LHCN-M2 (cell line): ENCODE measurements around the gene PDE6H. TPM values are rescaled to one million over a fixed set of nuclear protein-coding genes. Genes with fewer than 3 reads are reported as not detected.
A peak's percentile ranks its signal among the peaks of the same experiment; 100 is the strongest.

ENCODE experiments used
- DNase-seq: peaks from one replicate; pipeline ENCODE4 v3.0.0-alpha.2; 2012; ENCODE audit warnings: low read depth
- total RNA-seq: library from RNA; depleted of rRNA; stranded (reverse); fragments of >200 nt; gene quantifications from 2 replicates; pipeline ENCODE4 v1.2.3, GENCODE V29; 2014; rRNA removed

Gene PDE6H
- total RNA-seq, 1 experiment from 2014 or later = not detected

DNA sequence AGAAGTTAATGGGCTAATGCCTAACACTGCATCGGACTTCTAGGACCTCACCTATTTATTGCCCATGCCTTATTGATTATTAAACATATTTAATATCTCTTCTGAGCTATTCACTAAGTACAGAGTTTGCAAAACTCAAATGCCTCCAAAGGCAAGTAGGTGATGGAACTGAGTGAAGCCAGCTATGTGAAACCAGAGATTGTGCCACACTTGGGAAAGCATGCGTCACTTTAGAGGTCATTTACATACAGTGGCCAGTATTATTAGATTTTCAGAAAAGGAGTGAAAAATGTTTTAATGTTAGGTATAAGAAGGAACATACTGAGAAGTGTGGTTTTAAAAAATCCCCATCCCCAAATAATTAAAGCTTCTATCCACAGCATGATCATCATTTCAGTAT is 27.7 kb downstream of the PDE6H start:
- no peak for DNase-seq

DNA sequence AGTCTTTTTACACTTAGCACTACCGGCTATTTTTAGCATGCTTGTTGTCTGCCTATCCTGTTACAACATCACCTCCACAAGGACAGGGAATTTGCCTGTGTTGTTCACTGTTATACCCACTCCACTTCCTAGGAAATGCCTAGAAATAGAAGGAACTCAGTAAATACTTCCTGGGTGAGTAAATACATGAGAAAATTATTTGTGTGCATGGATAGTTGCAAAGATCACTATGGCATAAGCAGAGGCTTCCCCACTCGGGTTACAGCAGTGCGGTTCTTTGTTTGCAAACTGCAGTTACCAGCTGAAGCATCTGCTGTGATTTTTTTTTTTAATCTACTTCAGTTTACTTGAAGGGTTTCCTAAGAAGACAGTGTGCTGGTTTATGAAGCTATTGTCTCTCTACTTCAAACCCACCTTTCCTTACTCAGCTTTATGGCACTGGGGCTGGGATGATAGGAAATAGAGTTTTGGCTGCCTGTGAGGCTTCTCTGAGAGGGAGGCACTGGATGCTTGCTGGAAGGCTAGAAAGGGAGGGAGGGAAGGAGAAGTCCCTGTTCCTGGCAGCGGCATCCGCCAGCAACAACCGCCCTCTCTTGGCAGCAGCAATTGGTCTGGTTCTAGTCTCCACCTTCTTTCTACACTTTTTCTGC is 29.0 kb downstream of the PDE6H start:
- DNase-seq = peak; percentile 51

DNA sequence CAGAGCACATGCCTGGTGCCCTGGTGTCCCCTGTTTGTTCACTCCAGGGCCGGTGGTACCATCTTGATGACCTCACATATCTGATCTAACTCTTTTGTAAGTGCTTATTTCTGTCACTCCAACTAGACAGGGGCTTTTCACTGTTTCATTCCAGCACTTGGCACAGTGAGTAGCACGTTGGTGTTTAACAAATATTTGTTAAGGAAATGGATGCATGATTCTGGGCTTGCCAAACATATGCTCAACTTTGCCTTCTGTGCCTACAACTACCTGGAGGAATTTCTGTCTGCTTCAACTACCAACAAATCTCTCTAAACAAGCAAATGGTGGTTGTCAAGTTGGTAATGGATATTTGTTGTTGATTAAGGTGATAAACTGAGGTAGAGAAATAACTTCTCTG is 31.6 kb downstream of the PDE6H start:
- no peak for DNase-seq

DNA sequence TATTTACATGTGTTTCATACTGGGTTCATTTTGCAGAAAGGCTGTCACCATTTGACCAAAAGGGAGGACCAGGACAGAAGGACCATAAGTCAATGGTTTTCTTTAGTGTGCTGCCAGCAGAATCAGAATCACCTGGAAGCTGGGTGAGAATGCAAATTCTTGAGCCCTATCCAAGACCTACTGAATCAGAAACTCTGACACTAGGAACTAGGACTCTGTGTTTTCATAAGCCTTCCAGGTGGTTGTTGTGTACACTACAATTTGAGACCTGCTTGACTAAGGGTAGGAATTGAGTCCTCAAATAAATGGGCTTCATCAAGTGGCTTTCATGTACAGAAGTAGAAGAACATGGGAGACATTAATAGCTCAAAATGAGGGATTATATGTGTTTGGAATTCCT is 32.2 kb downstream of the PDE6H start:
- DNase-seq = no peak

DNA sequence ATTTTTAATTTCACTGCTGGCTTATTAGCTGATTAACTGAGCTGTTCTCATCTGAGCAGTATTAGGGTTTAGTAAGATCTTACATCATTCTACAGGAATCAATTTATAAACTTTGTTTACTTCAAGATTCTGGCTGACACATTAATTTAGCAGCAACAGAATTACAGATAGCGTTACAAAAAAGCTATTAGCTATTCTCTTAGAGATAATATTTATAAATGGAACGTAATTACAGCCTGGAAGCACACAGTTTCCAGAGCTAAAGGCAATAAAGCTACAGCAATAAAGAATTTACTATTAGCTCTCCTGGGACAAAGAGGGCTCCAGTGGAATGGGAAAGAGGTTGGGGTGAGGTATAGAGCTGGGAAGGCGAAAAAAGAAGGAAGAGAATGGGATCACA is 34.7 kb downstream of the PDE6H start:
- no peak for DNase-seq

DNA sequence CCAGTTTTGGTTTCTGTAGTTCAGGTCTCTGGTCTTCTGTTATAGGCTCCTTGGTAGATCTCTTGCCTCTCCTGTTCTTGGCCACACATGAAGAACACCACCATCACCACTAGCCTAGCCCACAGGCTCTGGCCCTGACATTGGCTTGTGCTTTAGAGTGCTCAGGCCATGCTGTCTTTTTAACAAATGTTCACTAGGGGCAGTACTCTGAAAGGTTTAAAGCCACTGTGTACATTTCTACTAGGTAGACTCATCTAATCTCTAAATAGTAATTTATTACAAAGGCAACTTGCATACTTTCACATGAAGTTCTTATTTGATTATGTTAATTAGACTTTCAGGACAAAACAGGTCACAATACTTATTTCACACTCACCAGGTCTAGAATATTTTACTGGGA is 38.3 kb downstream of the PDE6H start:
- DNase-seq = no peak

DNA sequence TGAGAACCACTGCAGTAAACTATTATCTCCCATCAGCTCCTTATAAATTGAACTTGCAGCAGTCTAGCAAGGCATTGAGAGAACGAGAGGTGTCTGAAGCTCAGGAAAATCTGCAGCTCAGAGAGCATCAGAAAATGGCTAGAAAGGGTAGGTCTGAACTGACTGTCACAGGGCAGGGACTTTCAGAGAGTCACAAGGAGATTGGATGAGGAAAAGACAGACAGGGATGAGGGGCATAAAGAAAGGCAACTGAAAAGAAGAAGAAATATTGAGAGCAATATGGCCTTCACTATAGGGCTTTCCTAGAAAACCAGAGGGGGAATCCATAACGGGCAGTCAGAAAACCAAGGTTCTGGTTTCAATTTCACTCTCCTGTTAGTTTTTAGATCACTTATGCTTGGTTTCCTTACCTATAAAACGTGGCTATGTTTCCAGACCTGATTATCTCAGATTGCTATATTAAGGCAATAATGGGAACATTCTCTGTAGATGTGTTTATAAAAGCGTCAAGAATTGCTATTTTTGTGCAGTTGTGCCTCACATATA is 40.9 kb downstream of the PDE6H start:
- no peak for DNase-seq

DNA sequence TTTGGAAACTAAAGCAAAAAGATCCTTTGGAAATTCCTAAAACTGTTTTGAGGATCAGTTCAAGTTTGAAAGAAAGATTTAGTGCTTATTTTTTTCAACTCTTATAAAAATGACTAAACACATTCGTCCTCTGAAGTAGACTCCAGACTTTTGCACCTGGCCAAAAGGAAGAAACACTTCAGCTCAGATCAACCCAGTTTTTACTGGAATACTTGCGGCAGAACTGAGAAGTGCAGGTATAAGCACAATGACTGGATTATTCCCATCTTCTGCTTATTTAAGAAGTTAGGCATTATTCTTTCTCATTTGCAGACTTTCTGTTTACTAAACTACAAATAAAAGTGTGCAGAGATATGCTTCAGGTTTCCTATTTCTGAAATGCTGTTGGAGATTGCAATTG is 41.9 kb downstream of the PDE6H start:
- DNase-seq = no peak

DNA sequence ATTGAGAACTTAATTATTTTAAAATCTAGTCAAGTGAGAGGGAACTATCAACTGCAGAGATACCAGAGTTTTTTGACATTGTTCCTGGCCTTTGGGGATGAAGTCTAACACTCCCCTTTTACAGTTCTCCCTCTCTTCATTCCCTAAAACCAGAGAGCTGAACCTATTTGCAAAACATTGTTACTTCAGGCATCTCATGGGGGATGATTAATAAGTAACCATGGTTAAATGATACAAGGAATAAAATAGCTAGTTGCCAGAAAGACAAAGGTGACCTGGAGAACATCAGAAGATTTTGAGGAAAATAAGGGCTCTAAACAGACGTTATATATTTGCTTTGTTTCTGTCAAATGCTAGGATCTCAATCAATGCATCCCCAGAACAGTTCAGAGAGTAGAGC is 42.3 kb downstream of the PDE6H start:
- no peak for DNase-seq

DNA sequence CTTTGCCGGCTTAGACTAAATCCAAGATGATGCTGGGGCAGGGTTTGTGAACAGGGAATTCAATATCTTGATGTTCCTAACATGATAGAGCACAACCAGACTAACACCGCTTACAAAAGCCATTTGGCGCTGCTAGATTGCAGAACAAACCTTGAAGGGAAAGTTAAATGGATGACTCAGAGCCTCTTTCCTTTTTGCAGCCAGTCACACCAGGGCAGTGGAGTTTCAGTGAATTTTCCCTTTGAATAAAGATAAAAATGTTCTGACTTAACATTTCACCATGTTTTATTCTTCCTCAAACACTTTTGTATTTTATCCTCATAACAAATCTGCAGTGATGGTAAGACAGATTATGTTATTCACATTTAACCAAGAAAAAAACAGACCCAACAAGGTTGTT is 47.3 kb downstream of the PDE6H start:
- DNase-seq = peak; percentile 1

Other genes starting within 250 kb of the PDE6H start
- gene WBP11, start 169.6 kb upstream of the PDE6H start, total RNA-seq = 20.3 and 23.4 TPM in 2 replicates
- gene C12orf60, start 169.4 kb upstream of the PDE6H start, total RNA-seq = 1.5 and 3.2 TPM in 2 replicates
- not detected in 2 replicates for gene SMCO3, start 158.9 kb upstream of the PDE6H start, total RNA-seq
- gene ART4, start 129.5 kb upstream of the PDE6H start, total RNA-seq = not detected in 2 replicates
- not detected in 2 replicates for gene MGP, start 87.2 kb upstream of the PDE6H start, total RNA-seq
- gene ERP27, start 34.5 kb upstream of the PDE6H start, total RNA-seq = not detected in 2 replicates
- gene ARHGDIB, start 11.4 kb upstream of the PDE6H start, total RNA-seq = 16.0 and 16.8 TPM in 2 replicates
- 3.0 and 5.3 TPM in 2 replicates for gene RERG, start 248.4 kb downstream of the PDE6H start, total RNA-seq